ENCODE measurements around the gene NAGPA. TPM values are rescaled to one million over a fixed set of nuclear protein-coding genes. Genes with fewer than 3 reads are reported as not detected.

The NAGPA gene
- total RNA-seq, 1 experiment from 2014 or later = 12.5 TPM

GRCh38 chr16:5036228-5037156 is 2.8 kb upstream of the NAGPA start:
- TF ChIP-seq SP1 (CRISPR knock-in tag; conservative IDR thresholded peaks at IDR 0.05) (0 out of 2 replicates have a peak, but pooled peaks have one; percentile 31), ZNF281 (CRISPR knock-in tag; IDR thresholded peaks at IDR 0.05) (peak; percentile 35; the same call in 1 of the 2 replicates), ETV6 (CRISPR knock-in tag; IDR thresholded peaks at IDR 0.05) (0 out of 2 replicates have a peak, but pooled peaks have one; percentile 43), ZBTB21 (CRISPR knock-in tag; IDR thresholded peaks at IDR 0.05; ENCODE audit: borderline replicate concordance) (0 out of 2 replicates have a peak, but pooled peaks have one; percentile 34), NFATC4 (CRISPR knock-in tag; IDR thresholded peaks at IDR 0.05) (no peak)
- TF ChIP-seq, protein P1, sequence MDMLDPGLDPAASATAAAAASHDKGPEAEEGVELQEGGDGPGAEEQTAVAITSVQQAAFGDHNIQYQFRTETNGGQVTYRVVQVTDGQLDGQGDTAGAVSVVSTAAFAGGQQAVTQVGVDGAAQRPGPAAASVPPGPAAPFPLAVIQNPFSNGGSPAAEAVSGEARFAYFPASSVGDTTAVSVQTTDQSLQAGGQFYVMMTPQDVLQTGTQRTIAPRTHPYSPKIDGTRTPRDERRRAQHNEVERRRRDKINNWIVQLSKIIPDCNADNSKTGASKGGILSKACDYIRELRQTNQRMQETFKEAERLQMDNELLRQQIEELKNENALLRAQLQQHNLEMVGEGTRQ (CRISPR knock-in tag; IDR thresholded peaks at IDR 0.05) = peak; percentile 54
- Mint-ChIP-seq H3K27ac (peak overlapping the region; percentile 73), H3K4me1 (peaks cover 30% of the 10 kb centered on the region), H3K4me3 (peak overlapping the region; percentile 39), H3K36me3 (no peaks in the 10 kb centered on the region), H3K9me3 (no peaks in the 10 kb centered on the region), H3K27me3 (ENCODE audit: low read depth) (peaks cover 10% of the 10 kb centered on the region)
- DNase-seq (ENCODE audit: low spot score) (peak; percentile 72), ATAC-seq (peak; percentile 91)
- ChIA-PET POLR2A (interaction anchor here (0.6 to 1.2 kb wide), 3 partner anchors 19 to 79 kb away, joined by 3 to 4 read pairs (median 3); partner anchors contain the start of gene SEC14L5), CTCF (interaction anchor here (0.7 to 6.0 kb wide), 9 partner anchors 11 to 81 kb away, joined by 3 to 52 read pairs (median 5); partner anchors contain the start of gene SEC14L5)

GRCh38 chr16:5035909-5036227 is 2.1 kb upstream of the NAGPA start:
- Mint-ChIP-seq H3K9me3 (no peaks in the 10 kb centered on the region), H3K27ac (peak overlapping the region; percentile 86)

DNA sequence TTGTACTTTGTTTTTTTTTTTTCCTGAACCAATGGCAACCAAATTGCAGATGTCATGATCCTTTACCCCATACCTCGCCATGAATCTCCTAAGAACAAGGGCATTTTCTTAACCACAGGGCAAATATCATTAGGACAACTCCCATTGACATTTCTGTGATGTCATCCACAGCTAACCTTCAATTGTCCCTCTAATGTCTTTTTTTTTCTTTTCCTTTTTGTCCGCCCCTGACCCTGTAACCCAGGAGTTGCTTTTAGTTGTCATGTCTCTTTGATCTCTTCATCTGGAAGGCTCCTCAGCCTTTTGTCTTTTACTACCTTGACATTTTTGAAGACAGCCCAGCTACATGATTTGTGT is 410 bp upstream of the NAGPA start:
- no peak for ATAC-seq
- no peaks in the 10 kb centered on the region for H3K27me3 Mint-ChIP-seq (ENCODE audit: low read depth)
- no peaks in the 10 kb centered on the region for H3K9me3 Mint-ChIP-seq
- no peak for DNase-seq (ENCODE audit: low spot score)
- peak overlapping the region; percentile 72 for H3K4me3 Mint-ChIP-seq
- ChIA-PET POLR2A (interaction anchor here (0.7 to 0.8 kb wide), 2 partner anchors 9 to 408 kb away, joined by 3 read pairs; no protein-coding TSS in a partner anchor), CTCF (interaction anchor here (1.6 to 6.0 kb wide), 2 partner anchors 9 to 24 kb away, joined by 4 to 52 read pairs; no protein-coding TSS in a partner anchor)
- peaks cover 30% of the 10 kb centered on the region for H3K4me1 Mint-ChIP-seq
- H3K36me3 Mint-ChIP-seq = no peaks in the 10 kb centered on the region
- H3K27ac Mint-ChIP-seq = peak overlapping the region; percentile 24
- TF ChIP-seq, protein P2, sequence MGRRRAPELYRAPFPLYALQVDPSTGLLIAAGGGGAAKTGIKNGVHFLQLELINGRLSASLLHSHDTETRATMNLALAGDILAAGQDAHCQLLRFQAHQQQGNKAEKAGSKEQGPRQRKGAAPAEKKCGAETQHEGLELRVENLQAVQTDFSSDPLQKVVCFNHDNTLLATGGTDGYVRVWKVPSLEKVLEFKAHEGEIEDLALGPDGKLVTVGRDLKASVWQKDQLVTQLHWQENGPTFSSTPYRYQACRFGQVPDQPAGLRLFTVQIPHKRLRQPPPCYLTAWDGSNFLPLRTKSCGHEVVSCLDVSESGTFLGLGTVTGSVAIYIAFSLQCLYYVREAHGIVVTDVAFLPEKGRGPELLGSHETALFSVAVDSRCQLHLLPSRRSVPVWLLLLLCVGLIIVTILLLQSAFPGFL (CRISPR knock-in tag; IDR thresholded peaks at IDR 0.05; ENCODE audit: borderline replicate concordance) = no peak
- TF ChIP-seq ATF6 (CRISPR knock-in tag; IDR thresholded peaks at IDR 0.05) (no peak), ETV6 (CRISPR knock-in tag; IDR thresholded peaks at IDR 0.05) (no peak), TP53 (CRISPR knock-in tag; IDR thresholded peaks at IDR 0.05) (no peak), TCF7 (CRISPR knock-in tag; IDR thresholded peaks at IDR 0.05; ENCODE audit: low read depth) (no peak), ATF1 (CRISPR knock-in tag; IDR thresholded peaks at IDR 0.05) (no peak), MXD4 (CRISPR knock-in tag; IDR thresholded peaks at IDR 0.05; ENCODE audit: borderline replicate concordance) (no peak), ZSCAN18 (CRISPR knock-in tag; IDR thresholded peaks at IDR 0.05) (no peak), PRRX2 (CRISPR knock-in tag; IDR thresholded peaks at IDR 0.05) (no peak), MAX (CRISPR knock-in tag; IDR thresholded peaks at IDR 0.05) (no peak), SMAD3 (CRISPR knock-in tag; IDR thresholded peaks at IDR 0.05; ENCODE audit: borderline replicate concordance) (no peak)
- TF ChIP-seq, protein P3, sequence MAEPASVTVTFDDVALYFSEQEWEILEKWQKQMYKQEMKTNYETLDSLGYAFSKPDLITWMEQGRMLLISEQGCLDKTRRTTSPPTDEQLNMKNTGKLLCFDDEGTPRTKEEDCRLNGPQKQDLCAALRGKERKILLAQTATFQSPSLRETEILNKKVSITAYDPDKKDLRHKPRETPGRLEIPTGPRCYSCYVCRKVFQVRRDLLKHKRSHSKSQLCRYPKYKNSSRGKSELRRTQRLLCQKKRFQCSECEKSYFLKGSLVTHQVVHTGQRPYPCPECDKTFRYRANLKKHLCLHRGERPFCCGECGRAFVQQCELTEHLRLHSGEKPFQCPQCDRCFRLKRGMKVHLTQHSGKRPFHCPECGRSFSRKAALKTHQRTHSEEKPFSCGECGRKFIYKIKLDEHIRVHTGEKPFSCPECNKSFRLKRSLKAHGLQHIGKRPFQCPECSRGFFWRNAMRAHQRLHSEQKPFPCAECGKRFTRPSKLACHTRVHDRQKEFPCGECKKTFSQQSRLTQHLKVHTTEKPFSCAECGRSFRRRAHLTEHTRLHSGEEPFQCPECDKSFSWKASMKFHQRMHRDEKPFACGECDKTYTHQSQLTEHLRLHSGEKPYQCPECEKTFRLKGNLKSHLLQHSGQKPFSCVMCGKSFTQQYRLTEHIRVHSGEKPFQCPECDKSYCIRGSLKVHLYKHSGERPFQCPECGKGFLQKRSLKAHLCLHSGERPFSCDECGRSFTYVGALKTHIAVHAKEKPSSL (CRISPR knock-in tag; conservative IDR thresholded peaks at IDR 0.05) = no peak

More at GRCh38 chr16:5035909-5036227, 2.1 kb upstream of the NAGPA start:
- peaks cover 30% of the 10 kb centered on the region for H3K4me1 Mint-ChIP-seq
- TF ChIP-seq ZNF219 (CRISPR knock-in tag; IDR thresholded peaks at IDR 0.05; ENCODE audit: borderline replicate concordance) (no peak), MXD4 (CRISPR knock-in tag; IDR thresholded peaks at IDR 0.05; ENCODE audit: borderline replicate concordance) (no peak), JAZF1 (CRISPR knock-in tag; IDR thresholded peaks at IDR 0.05) (no peak)
- DNase-seq (ENCODE audit: low spot score) = no peak
- ChIA-PET CTCF (interaction anchor here (1.0 to 6.0 kb wide), 5 partner anchors 11 to 78 kb away, joined by 3 to 52 read pairs (median 5); partner anchors contain the start of gene SEC14L5), POLR2A (no interaction called here)
- H3K4me3 Mint-ChIP-seq = no peak overlapping the region
- H3K36me3 Mint-ChIP-seq = no peaks in the 10 kb centered on the region
- peaks cover 4% of the 10 kb centered on the region; the same call in 1 of the 2 replicates for H3K27me3 Mint-ChIP-seq (ENCODE audit: low read depth)
- no peak for ATAC-seq

Measured in WTC11 (cell line).